ENCODE measurements around the gene ZNF513. TPM values are rescaled to one million over a fixed set of nuclear protein-coding genes. Genes with fewer than 3 reads are reported as not detected.
"Not testable (repeated sequence)": the region's sequence is repeated elsewhere in the genome, so short reads cannot be mapped to it uniquely, and the experiment has no call there.

The ZNF513 gene
- polyA plus RNA-seq, 1 donor (not counting 4 experiments of a cell fraction or from before 2014, with no cell fraction given) = 8.9 TPM

DNA sequence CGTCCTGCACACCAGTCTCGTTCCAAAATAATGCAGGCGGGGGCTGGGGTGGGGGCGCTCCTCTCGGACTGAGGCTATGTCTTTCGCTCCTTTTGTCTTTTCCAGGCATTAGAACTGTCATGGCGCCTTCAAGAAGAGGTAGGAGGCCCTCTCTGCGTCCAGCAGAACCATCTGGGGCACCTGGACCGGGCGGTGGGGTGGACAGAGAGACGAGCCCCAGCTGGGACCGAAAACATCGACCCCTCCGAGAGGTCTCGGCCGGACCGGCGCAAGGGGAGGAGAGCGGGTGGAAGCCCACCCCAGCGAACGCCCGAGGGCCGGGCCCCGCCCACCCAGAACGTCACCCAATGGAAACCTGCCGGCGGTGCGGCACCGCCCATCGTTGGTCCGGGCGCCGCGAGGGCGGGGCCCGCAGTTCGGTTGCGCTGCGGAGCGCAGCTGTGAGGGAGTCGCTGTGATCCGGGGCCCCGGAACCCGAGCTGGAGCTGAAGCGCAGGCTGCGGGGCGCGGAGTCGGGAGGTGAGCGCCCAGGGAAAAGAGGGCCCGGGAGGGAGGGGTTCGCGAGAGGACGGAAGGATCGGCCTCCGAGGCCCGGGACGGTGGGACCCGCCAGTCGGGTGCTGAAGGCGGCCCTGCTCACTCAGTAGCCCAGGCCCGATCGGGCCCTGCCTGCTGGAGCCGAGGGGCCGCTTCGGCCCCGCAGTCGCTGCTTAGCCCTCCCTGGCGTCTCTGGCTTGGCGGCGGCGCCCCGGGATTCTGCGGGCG lies 47.9 kb upstream of the ZNF513 start, which contains the start of gene NRBP1:
Gene NRBP1, plus strand, starts transcription at position 419 of the 765 bp plus-strand sequence. CDS start 4,643 bp downstream, outside the sequence.
- dilution Hi-C loops (cut with MboI; ENCODE audit: extremely low pct_ligation_motif_present, low sequenced_read_pairs) = no loop called here
- Histone ChIP-seq H3K4me1 (ENCODE audit: control insufficient read depth, extremely low read depth, insufficient read depth, low read length) (peaks cover 25% of the 10 kb centered on the region), H3K9ac (ENCODE audit: control insufficient read depth, extremely low read depth, insufficient read depth, low read length) (peak within 1 kb of the TSS; percentile 90), H3K27me3 (ENCODE audit: control insufficient read depth, extremely low read depth, insufficient read depth, low read length) (no peaks in the 10 kb centered on the region), H3K4me2 (ENCODE audit: control insufficient read depth, extremely low read depth, insufficient read depth, low read depth, low read length) (peak within 1 kb of the TSS; percentile 96), H4K20me1 (ENCODE audit: control insufficient read depth, extremely low read depth, insufficient read depth, low read length) (peaks cover 7% of the 10 kb centered on the region), H3K9me3 (ENCODE audit: control insufficient read depth, low read depth, low read length) (no peaks in the 10 kb centered on the region), H3K27ac (ENCODE audit: control insufficient read depth, insufficient read depth, low read length) (peak within 1 kb of the TSS; percentile 86), H3K9me1 (ENCODE audit: control insufficient read depth, extremely low read depth, insufficient read depth, low read length) (no peaks in the 10 kb centered on the region), H2AFZ (ENCODE audit: control insufficient read depth, low read length) (peak within 1 kb of the TSS; percentile 94), H3K4me3 (ENCODE audit: control insufficient read depth in 2 of 3, extremely low read depth in 1 of 3, insufficient read depth in 2 of 3, low read depth in 1 of 3, low read length in 3 of 3) (peak within 1 kb of the TSS; percentile 95 to 99 (median 97)), H3K36me3 (ENCODE audit: control insufficient read depth in 2 of 2, extremely low read depth in 1 of 2, insufficient read depth in 2 of 2, low read length in 2 of 2) (peaks cover 3 to 4% of the 10 kb centered on the region in 2 experiments), H3K79me2 (ENCODE audit: control insufficient read depth, insufficient read depth, low read length) (peaks cover 40% of the 10 kb centered on the region)
- DNase-seq (ENCODE audit: low read depth, low spot score) (no peak), FAIRE-seq (peak; percentile 55)
- TF ChIP-seq, protein P1, sequence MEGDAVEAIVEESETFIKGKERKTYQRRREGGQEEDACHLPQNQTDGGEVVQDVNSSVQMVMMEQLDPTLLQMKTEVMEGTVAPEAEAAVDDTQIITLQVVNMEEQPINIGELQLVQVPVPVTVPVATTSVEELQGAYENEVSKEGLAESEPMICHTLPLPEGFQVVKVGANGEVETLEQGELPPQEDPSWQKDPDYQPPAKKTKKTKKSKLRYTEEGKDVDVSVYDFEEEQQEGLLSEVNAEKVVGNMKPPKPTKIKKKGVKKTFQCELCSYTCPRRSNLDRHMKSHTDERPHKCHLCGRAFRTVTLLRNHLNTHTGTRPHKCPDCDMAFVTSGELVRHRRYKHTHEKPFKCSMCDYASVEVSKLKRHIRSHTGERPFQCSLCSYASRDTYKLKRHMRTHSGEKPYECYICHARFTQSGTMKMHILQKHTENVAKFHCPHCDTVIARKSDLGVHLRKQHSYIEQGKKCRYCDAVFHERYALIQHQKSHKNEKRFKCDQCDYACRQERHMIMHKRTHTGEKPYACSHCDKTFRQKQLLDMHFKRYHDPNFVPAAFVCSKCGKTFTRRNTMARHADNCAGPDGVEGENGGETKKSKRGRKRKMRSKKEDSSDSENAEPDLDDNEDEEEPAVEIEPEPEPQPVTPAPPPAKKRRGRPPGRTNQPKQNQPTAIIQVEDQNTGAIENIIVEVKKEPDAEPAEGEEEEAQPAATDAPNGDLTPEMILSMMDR (optimal IDR thresholded peaks at IDR 0.05 in 1 of 3, IDR thresholded peaks at IDR 0.05 in 1 of 3, conservative IDR thresholded peaks at IDR 0.05 in 1 of 3; ENCODE audit: extremely low read depth in 1 of 3, insufficient read depth in 2 of 3, low read length in 3 of 3) = peak in 1 of 3 experiments; percentile 9
- TF ChIP-seq EZH2 (IDR thresholded peaks at IDR 0.05; ENCODE audit: low read length) = no peak

DNA sequence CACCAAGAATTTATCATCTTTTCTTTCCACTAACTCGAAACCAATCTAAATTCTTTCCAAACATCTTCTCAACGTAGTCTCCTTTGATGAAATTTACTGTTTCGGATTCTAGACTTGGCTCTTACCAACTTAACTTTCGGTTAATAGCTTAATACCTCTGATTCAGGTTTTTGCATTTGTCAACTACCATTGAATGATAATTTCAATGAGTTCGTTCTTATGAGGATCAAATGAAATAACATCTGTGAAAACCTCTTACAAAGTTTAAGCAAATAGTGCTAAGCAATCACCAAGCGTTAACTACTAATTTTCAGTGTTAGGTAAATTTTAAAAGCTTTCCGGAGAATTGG lies 47.3 kb upstream of the ZNF513 start:
- TF ChIP-seq, protein P1 (optimal IDR thresholded peaks at IDR 0.05 in 1 of 3, IDR thresholded peaks at IDR 0.05 in 1 of 3, conservative IDR thresholded peaks at IDR 0.05 in 1 of 3; ENCODE audit: extremely low read depth in 1 of 3, insufficient read depth in 2 of 3, low read length in 3 of 3) = no peak
- TF ChIP-seq EZH2 (IDR thresholded peaks at IDR 0.05; ENCODE audit: low read length) = no peak
- dilution Hi-C loops (cut with MboI; ENCODE audit: extremely low pct_ligation_motif_present, low sequenced_read_pairs) = no loop called here
- peaks cover 2% of the 10 kb centered on the region for H4K20me1 ChIP-seq (ENCODE audit: control insufficient read depth, extremely low read depth, insufficient read depth, low read length)
- H3K9ac ChIP-seq (ENCODE audit: control insufficient read depth, extremely low read depth, insufficient read depth, low read length) = peak overlapping the region; percentile 90
- H3K9me3 ChIP-seq (ENCODE audit: control insufficient read depth, low read depth, low read length) = no peaks in the 10 kb centered on the region
- peak overlapping the region; percentile 86 for H3K27ac ChIP-seq (ENCODE audit: control insufficient read depth, insufficient read depth, low read length)
- H3K79me2 ChIP-seq (ENCODE audit: control insufficient read depth, insufficient read depth, low read length) = peaks cover 35% of the 10 kb centered on the region
- peaks cover 25% of the 10 kb centered on the region for H3K4me1 ChIP-seq (ENCODE audit: control insufficient read depth, extremely low read depth, insufficient read depth, low read length)
- no peaks in the 10 kb centered on the region for H3K9me1 ChIP-seq (ENCODE audit: control insufficient read depth, extremely low read depth, insufficient read depth, low read length)
- H3K4me3 ChIP-seq (ENCODE audit: control insufficient read depth in 2 of 3, extremely low read depth in 1 of 3, insufficient read depth in 2 of 3, low read depth in 1 of 3, low read length in 3 of 3) = peak overlapping the region; percentile 89 to 99 (median 90)
- peak overlapping the region; percentile 92 for H3K4me2 ChIP-seq (ENCODE audit: control insufficient read depth, extremely low read depth, insufficient read depth, low read depth, low read length)
- FAIRE-seq (no peak), DNase-seq (ENCODE audit: low read depth, low spot score) (no peak)
- H3K27me3 ChIP-seq (ENCODE audit: control insufficient read depth, extremely low read depth, insufficient read depth, low read length) = no peaks in the 10 kb centered on the region
- H2AFZ ChIP-seq (ENCODE audit: control insufficient read depth, low read length) = peak overlapping the region; percentile 94
- H3K36me3 ChIP-seq (ENCODE audit: control insufficient read depth in 2 of 2, extremely low read depth in 1 of 2, insufficient read depth in 2 of 2, low read length in 2 of 2) = no peaks in the 10 kb centered on the region

DNA sequence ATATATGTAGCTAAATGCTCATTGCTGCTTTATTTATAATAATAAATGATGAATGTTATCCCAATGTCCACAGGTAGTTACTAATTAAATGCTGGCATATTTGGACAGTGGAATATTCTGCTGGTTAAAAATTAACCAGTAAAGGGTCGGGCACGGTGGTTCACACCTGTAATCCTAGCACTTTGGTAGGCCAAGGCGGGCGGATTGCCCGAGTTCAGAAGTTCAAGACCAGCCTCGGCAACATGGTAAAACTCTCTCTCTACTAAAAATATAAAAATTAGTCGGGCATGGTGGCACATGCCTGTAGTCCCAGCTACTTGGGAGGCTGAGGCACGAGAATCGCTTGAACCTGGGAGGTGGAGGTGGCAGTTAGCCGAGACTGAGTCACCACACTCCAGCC lies 44.5 kb upstream of the ZNF513 start:
- H3K36me3 ChIP-seq (ENCODE audit: control insufficient read depth in 2 of 2, extremely low read depth in 1 of 2, insufficient read depth in 2 of 2, low read length in 2 of 2); H4K20me1 ChIP-seq (ENCODE audit: control insufficient read depth, extremely low read depth, insufficient read depth, low read length); H3K4me1 ChIP-seq (ENCODE audit: control insufficient read depth, extremely low read depth, insufficient read depth, low read length); DNase-seq (ENCODE audit: low read depth, low spot score); H3K4me2 ChIP-seq (ENCODE audit: control insufficient read depth, extremely low read depth, insufficient read depth, low read depth, low read length); H3K4me3 ChIP-seq (ENCODE audit: control insufficient read depth in 2 of 3, extremely low read depth in 1 of 3, insufficient read depth in 2 of 3, low read depth in 1 of 3, low read length in 3 of 3); H3K9me1 ChIP-seq (ENCODE audit: control insufficient read depth, extremely low read depth, insufficient read depth, low read length); H3K9ac ChIP-seq (ENCODE audit: control insufficient read depth, extremely low read depth, insufficient read depth, low read length); H3K27me3 ChIP-seq (ENCODE audit: control insufficient read depth, extremely low read depth, insufficient read depth, low read length); H2AFZ ChIP-seq (ENCODE audit: control insufficient read depth, low read length); FAIRE-seq; dilution Hi-C loops (cut with MboI; ENCODE audit: extremely low pct_ligation_motif_present, low sequenced_read_pairs); H3K27ac ChIP-seq (ENCODE audit: control insufficient read depth, insufficient read depth, low read length); H3K9me3 ChIP-seq (ENCODE audit: control insufficient read depth, low read depth, low read length): not testable (repeated sequence)
- H3K79me2 ChIP-seq (ENCODE audit: control insufficient read depth, insufficient read depth, low read length) = peaks cover 11% of the 10 kb centered on the region

Measured in keratinocyte (primary cell).